Testis (tissue), 5 donors: ENCODE measurements around the gene CSNK2A2. TPM values are rescaled to one million over a fixed set of nuclear protein-coding genes. Genes with fewer than 3 reads are reported as not detected.

Experiments
- DNase-seq: peaks from one replicate; pipeline ENCODE4 v3.0.0-alpha.2; 2019
- H3K27ac ChIP-seq, 2 donors: fragments of 200-600 bp; sonication (generic); one replicate each; pipeline ENCODE4 v1.5.1; 2019
- H3K27me3 ChIP-seq: fragments of 200-600 bp; sonication (generic); one replicate; pipeline ENCODE4 v1.5.1; 2019
- H3K36me3 ChIP-seq: fragments of 200-600 bp; sonication (generic); one replicate; pipeline ENCODE4 v1.5.1; 2017; ENCODE audit warnings: low read depth; ENCODE audit errors: missing control alignments
- H3K4me1 ChIP-seq: fragments of 200-600 bp; sonication (generic); one replicate; pipeline ENCODE4 v1.5.1; 2019
- H3K4me3 ChIP-seq, 2 donors: fragments of 200-600 bp; sonication (generic); one replicate each; pipeline ENCODE4 v1.5.1; 2017 to 2019
- H3K9me3 ChIP-seq: fragments of 200-600 bp; sonication (generic); one replicate; pipeline ENCODE4 v1.5.1; 2017
- CTCF ChIP-seq, 3 experiments: fragments of 450-650 bp in 2 of 3; fragments of 200-600 bp in 1 of 3; sonication (generic) in 1 of 3; IDR thresholded peaks; one replicate each; pipeline ENCODE4 v1.5.1; 2016 to 2019; ENCODE audit warnings: antibody characterized with exemption in 3 of 3, mild to moderate bottlenecking in 2 of 3, moderate library complexity in 1 of 3
- POLR2A ChIP-seq: fragments of 450-650 bp; IDR thresholded peaks from one replicate; pipeline ENCODE4 v1.6.1; 2017; ENCODE audit warnings: antibody characterized with exemption, mild to moderate bottlenecking, moderate library complexity
- WGBS, 2 donors: methylation state at CpG; one replicate each; pipeline ENCODE4 v1.1.5; 2018; 5-methylcytosine and 5-hydroxymethylcytosine counted together
- intact Hi-C: fragments of 100-400 bp; cut with DNase I; formaldehyde crosslinking; loops from one replicate; pipeline ENCODE4 v1.15.1; 2023; ENCODE audit warnings: low total_unique reads
- long read RNA-seq, 2 donors: transcript quantifications; one replicate each; lab custom pipeline, GENCODE V29; 2026
- polyA plus RNA-seq: library from polyadenylated mRNA; stranded (reverse); fragments of 350-450 nt; fragmentation: Illumina TruSeq; extraction: RNeasy Lipid Tissue Mini Kit (QIAGEN cat#74804); gene quantifications from one replicate; pipeline ENCODE4 v1.2.3, GENCODE V29; 2014; ENCODE audit warnings: low read depth, low replicate concordance; ENCODE audit not compliant: insufficient read depth
- total RNA-seq, 2 donors: library from RNA; depleted of rRNA; stranded (reverse); fragments of >200 nt; gene quantifications; one replicate each; pipeline ENCODE4 v1.2.3, GENCODE V29; 2016

The CSNK2A2 gene
- 100 to 1,000 TPM; 101 to 119 TPM for total RNA-seq
- 299 TPM for polyA plus RNA-seq
- long read RNA-seq, donor 1, transcript CSNK2A2-201 (12 exons, 1,701 nt) = major isoform, 8 of 18 reads
- long read RNA-seq, donor 1, transcript CSNK2A2-204 (5 exons, 547 nt) = minor isoform, 5 of 18 reads
- long read RNA-seq, donor 1, partial matches to known transcripts = 5 of 18 reads
- long read RNA-seq, donor 1, other reads (novel, unspliced or antisense) = 0 of 18 reads
- long read RNA-seq, donor 2, partial matches to known transcripts = 0 of 6 reads
- long read RNA-seq, donor 2, other reads (novel, unspliced or antisense) = 0 of 6 reads

DNA sequence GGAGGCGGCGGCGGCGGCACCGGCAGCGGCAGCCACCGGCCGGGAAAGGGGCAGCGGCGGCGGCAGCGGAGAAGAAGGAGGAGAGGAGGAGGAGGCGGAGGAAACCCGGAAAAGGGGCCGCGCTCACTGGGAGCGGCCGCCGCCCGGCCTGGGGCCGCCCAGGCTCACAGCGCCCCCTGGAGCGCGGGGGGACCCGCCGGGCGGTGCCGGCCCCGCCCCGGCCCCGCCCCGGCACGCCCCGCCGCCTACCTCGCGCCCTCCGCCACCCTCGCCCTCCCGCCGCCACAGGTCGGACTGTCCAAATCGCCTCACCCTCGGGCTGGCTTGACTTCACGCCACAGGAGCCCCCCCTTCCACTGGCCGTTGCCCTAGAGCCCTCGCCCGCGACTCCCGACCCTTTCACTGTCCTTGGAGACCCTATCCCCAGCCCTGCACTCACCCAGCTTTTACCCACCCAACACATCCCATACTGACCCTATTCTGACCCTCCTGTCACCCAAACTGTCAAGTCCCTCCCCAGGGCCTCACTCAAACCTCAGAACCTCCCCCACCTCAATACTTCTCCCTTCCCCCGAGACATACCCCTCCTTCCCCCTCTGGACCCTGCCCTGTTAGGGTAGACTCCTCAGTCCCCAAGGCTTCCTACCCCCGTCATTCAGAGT lies at the start of gene CSNK2A2:
TSS of gene CSNK2A2 (minus strand) at position 85 of the 662 bp plus-strand sequence. CDS start 370 bp downstream, outside the sequence.
- Histone ChIP-seq H3K27me3 (no peaks in the 10 kb centered on the region), H3K9me3 (no peaks in the 10 kb centered on the region), H3K36me3 (no peaks in the 10 kb centered on the region), H3K27ac (peak within 1 kb of the TSS in 1 of 2 donors; percentile 28), H3K4me1 (peaks cover 10% of the 10 kb centered on the region), H3K4me3 (peak within 1 kb of the TSS; percentile 76)
- TF ChIP-seq CTCF (IDR thresholded peaks at IDR 0.05) = peak in 2 of 3 experiments; percentile 8 to 61
- no peak for TF ChIP-seq POLR2A
- intact Hi-C loops = no loop called here
- peak; percentile 78 for DNase-seq
- WGBS, 2 donors = 2 to 4% methylated on average over 17 to 26 of the region's 52 CpGs

- no peak for TF ChIP-seq CTCF (IDR thresholded peaks at IDR 0.05)
- no peak for TF ChIP-seq POLR2A
- 64 to 76% methylated on average over 8 of the region's 8 CpGs for WGBS, 2 donors
- no peak overlapping the region for H3K4me3 ChIP-seq
- H3K36me3 ChIP-seq = no peaks in the 10 kb centered on the region
- H3K4me1 ChIP-seq = no peaks in the 10 kb centered on the region
- no peaks in the 10 kb centered on the region for H3K9me3 ChIP-seq
- no peak overlapping the region for H3K27ac ChIP-seq
- intact Hi-C loops = no loop called here
- H3K27me3 ChIP-seq = no peaks in the 10 kb centered on the region
- no peak for DNase-seq
These were observed 45.7 kb upstream of the CSNK2A2 start for GRCh38 chr16:58243528-58244004.

- WGBS, 2 donors = 3 to 6% methylated on average over 5 of the region's 5 CpGs
- Histone ChIP-seq H3K36me3 (no peaks in the 10 kb centered on the region), H3K9me3 (no peaks in the 10 kb centered on the region), H3K27me3 (no peaks in the 10 kb centered on the region), H3K4me1 (no peaks in the 10 kb centered on the region), H3K4me3 (no peak overlapping the region), H3K27ac (no peak overlapping the region)
- TF ChIP-seq CTCF (IDR thresholded peaks at IDR 0.05) = no peak
- TF ChIP-seq POLR2A = no peak
- intact Hi-C loops = no loop called here
- no peak for DNase-seq
These were observed 38.9 kb upstream of the CSNK2A2 start for GRCh38 chr16:58236831-58237230.

DNA sequence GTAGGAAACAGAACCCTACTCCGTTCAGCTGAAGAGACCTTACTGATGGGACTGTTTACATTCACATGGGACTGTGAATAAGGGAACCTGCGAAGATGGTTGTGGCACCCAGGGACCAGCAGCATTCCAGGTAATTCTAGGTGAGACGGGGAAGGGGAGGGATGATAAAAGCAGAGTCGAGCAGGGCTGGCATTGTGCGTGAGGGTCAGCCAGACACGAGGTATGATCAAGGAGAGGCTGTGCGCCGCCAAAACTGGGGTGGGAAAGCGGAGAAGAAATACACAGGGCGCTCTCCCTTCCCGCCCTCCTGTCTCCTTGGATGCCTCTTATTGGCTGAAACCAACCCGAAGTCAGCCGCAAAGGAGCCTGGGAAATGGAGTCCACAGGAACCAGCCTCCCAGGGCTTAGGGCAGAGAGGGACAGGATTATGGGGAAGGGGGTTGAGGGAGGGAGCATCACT lies 38.4 kb upstream of the CSNK2A2 start:
- Histone ChIP-seq H3K9me3 (no peaks in the 10 kb centered on the region), H3K4me1 (no peaks in the 10 kb centered on the region), H3K36me3 (no peaks in the 10 kb centered on the region), H3K27ac (no peak overlapping the region), H3K27me3 (no peaks in the 10 kb centered on the region), H3K4me3 (peak overlapping the region; percentile 26 to 35)
- no peak for TF ChIP-seq POLR2A
- TF ChIP-seq CTCF (IDR thresholded peaks at IDR 0.05) = no peak
- WGBS, 2 donors = 0 to 3% methylated on average over 12 to 13 of the region's 13 CpGs
- intact Hi-C loops = no loop called here
- DNase-seq = peak; percentile 90
